BLaER1 (cell line): ENCODE measurements around the gene MAPK7.

ENCODE experiments used
- H3K27ac ChIP-seq: shearing (Covaris generic); formaldehyde crosslinking; 2 replicates; pipeline ENCODE4 v1.8.1; 2022
- H3K27me3 ChIP-seq: shearing (Covaris generic); formaldehyde crosslinking; 2 replicates; pipeline ENCODE4 v1.8.1; 2022
- H3K36me3 ChIP-seq: shearing (Covaris generic); formaldehyde crosslinking; 2 replicates; pipeline ENCODE4 v1.8.1; 2022
- H3K4me1 ChIP-seq: shearing (Covaris generic); formaldehyde crosslinking; 2 replicates; pipeline ENCODE4 v1.8.1; 2022
- H3K4me2 ChIP-seq: shearing (Covaris generic); formaldehyde crosslinking; 2 replicates; pipeline ENCODE4 v1.8.1; 2022
- H3K4me3 ChIP-seq: shearing (Covaris generic); formaldehyde crosslinking; 2 replicates; pipeline ENCODE4 v1.8.1; 2022
- H3K9ac ChIP-seq: shearing (Covaris generic); formaldehyde crosslinking; 2 replicates; pipeline ENCODE4 v1.8.1; 2022
- H3K9me3 ChIP-seq: shearing (Covaris generic); formaldehyde crosslinking; 2 replicates; pipeline ENCODE4 v1.8.1; 2022
- H4K20me1 ChIP-seq: shearing (Covaris generic); formaldehyde crosslinking; 2 replicates; pipeline ENCODE4 v1.8.1; 2022
- Cebpa-rat ChIP-seq: shearing (Covaris generic); IDR thresholded peaks from 2 replicates; pipeline ENCODE4 v1.8.1; 2022

Gene MAPK7

GRCh38 chr17:19377602-19378415 is 489 bp upstream of the MAPK7 start:
- H4K20me1 ChIP-seq, result peaks cover 12% of the 10 kb centered on the region; the same call in 1 of the 2 replicates
- no peaks in the 10 kb centered on the region for H3K9me3 ChIP-seq
- H3K9ac ChIP-seq, result peak overlapping the region; percentile 82
- H3K27ac ChIP-seq, result peak overlapping the region; percentile 65
- H3K4me1 ChIP-seq, result peaks cover 23% of the 10 kb centered on the region
- H3K4me3 ChIP-seq, result peak overlapping the region; percentile 78
- peaks cover 38% of the 10 kb centered on the region for H3K36me3 ChIP-seq
- H3K27me3 ChIP-seq, result no peaks in the 10 kb centered on the region
- H3K4me2 ChIP-seq, result peak overlapping the region; percentile 96
- no peak for TF ChIP-seq Cebpa-rat

GRCh38 chr17:19379361-19380065 is 1.2 kb downstream of the MAPK7 start:
- no peak for TF ChIP-seq Cebpa-rat
- no peaks in the 10 kb centered on the region for H3K27me3 ChIP-seq
- H3K4me1 ChIP-seq, result peaks cover 31% of the 10 kb centered on the region
- no peaks in the 10 kb centered on the region for H3K9me3 ChIP-seq
- peak overlapping the region; percentile 82 for H3K9ac ChIP-seq
- H4K20me1 ChIP-seq, result peaks cover 21% of the 10 kb centered on the region; the same call in 1 of the 2 replicates
- peaks cover 55% of the 10 kb centered on the region for H3K36me3 ChIP-seq
- no peak overlapping the region for H3K27ac ChIP-seq
- H3K4me3 ChIP-seq, result peak overlapping the region; percentile 78
- peak overlapping the region; percentile 96 for H3K4me2 ChIP-seq

GRCh38 chr17:19380481-19381301 is 2.4 kb downstream of the MAPK7 start:
- peaks cover 56% of the 10 kb centered on the region for H3K36me3 ChIP-seq
- H3K9ac ChIP-seq, result no peak overlapping the region
- TF ChIP-seq Cebpa-rat, result no peak
- H3K4me2 ChIP-seq, result no peak overlapping the region
- no peak overlapping the region for H3K4me3 ChIP-seq
- H3K4me1 ChIP-seq, result peaks cover 43% of the 10 kb centered on the region
- no peaks in the 10 kb centered on the region for H3K9me3 ChIP-seq
- no peak overlapping the region for H3K27ac ChIP-seq
- no peaks in the 10 kb centered on the region for H3K27me3 ChIP-seq
- H4K20me1 ChIP-seq, result peaks cover 28% of the 10 kb centered on the region; the same call in 1 of the 2 replicates

GRCh38 chr17:19381361-19381740 is 3.1 kb downstream of the MAPK7 start:
- Histone ChIP-seq H3K27me3 (no peaks in the 10 kb centered on the region), H3K4me3 (no peak overlapping the region), H4K20me1 (peaks cover 28% of the 10 kb centered on the region; the same call in 1 of the 2 replicates), H3K9me3 (no peaks in the 10 kb centered on the region), H3K9ac (no peak overlapping the region), H3K4me1 (peaks cover 46% of the 10 kb centered on the region), H3K4me2 (no peak overlapping the region), H3K27ac (no peak overlapping the region), H3K36me3 (peaks cover 56% of the 10 kb centered on the region)
- TF ChIP-seq Cebpa-rat, result no peak

GRCh38 chr17:19381741-19382444 is 3.6 kb downstream of the MAPK7 start:
- Histone ChIP-seq H3K4me1 (peaks cover 45% of the 10 kb centered on the region), H3K36me3 (peaks cover 56% of the 10 kb centered on the region), H3K27me3 (no peaks in the 10 kb centered on the region)

GRCh38 chr17:19382531-19383444 is 4.5 kb downstream of the MAPK7 start:
- H3K27ac ChIP-seq, result no peak overlapping the region
- TF ChIP-seq Cebpa-rat, result no peak
- peaks cover 48% of the 10 kb centered on the region for H3K4me1 ChIP-seq
- H3K4me2 ChIP-seq, result no peak overlapping the region
- no peak overlapping the region for H3K4me3 ChIP-seq
- peaks cover 28% of the 10 kb centered on the region; the same call in 1 of the 2 replicates for H4K20me1 ChIP-seq
- no peaks in the 10 kb centered on the region for H3K9me3 ChIP-seq
- no peaks in the 10 kb centered on the region for H3K27me3 ChIP-seq
- no peak overlapping the region for H3K9ac ChIP-seq
- H3K36me3 ChIP-seq, result peaks cover 56% of the 10 kb centered on the region

More at GRCh38 chr17:19381741-19382444, 3.6 kb downstream of the MAPK7 start:
- Histone ChIP-seq H3K27ac (no peak overlapping the region), H3K4me3 (no peak overlapping the region), H4K20me1 (peaks cover 28% of the 10 kb centered on the region; the same call in 1 of the 2 replicates), H3K9me3 (no peaks in the 10 kb centered on the region), H3K9ac (no peak overlapping the region), H3K4me2 (no peak overlapping the region)
- TF ChIP-seq Cebpa-rat, result no peak

- Histone ChIP-seq H3K36me3 (peaks cover 56% of the 10 kb centered on the region), H3K4me2 (peak overlapping the region; percentile 50), H3K4me3 (no peak overlapping the region), H4K20me1 (peaks cover 27% of the 10 kb centered on the region; the same call in 1 of the 2 replicates), H3K9me3 (no peaks in the 10 kb centered on the region), H3K27me3 (no peaks in the 10 kb centered on the region), H3K27ac (peak overlapping the region; percentile 60), H3K4me1 (peaks cover 48% of the 10 kb centered on the region), H3K9ac (no peak overlapping the region)
- TF ChIP-seq Cebpa-rat, result no peak
Observed at GRCh38 chr17:19383681-19384470, 5.6 kb downstream of the MAPK7 start.
